Activated CD4-positive, CD25-positive, alpha-beta regulatory T cell treated with anti-CD3 and anti-CD28 coated beads, Interleukin-2, amount 50 U/mL, for 16 hours (primary cell): Measurements from ENCODE around the gene KLF15.

ENCODE experiments used
- DNase-seq: peaks from one replicate; pipeline ENCODE4 v3.0.0-alpha.2; 2020; ENCODE audit warnings: low read depth, low spot score

Gene KLF15

GRCh38 chr3:126320517-126321293 is 36.5 kb downstream of the KLF15 start:
- DNase-seq = no peak

- no peak for DNase-seq
Measured at GRCh38 chr3:126319701-126320295, 37.4 kb downstream of the KLF15 start.

GRCh38 chr3:126317029-126317996 is 39.9 kb downstream of the KLF15 start:
- DNase-seq = no peak

GRCh38 chr3:126316501-126316939 is 40.7 kb downstream of the KLF15 start:
- no peak for DNase-seq

GRCh38 chr3:126316031-126316461 is 41.2 kb downstream of the KLF15 start:
- DNase-seq = no peak

GRCh38 chr3:126314790-126315658 is 42.2 kb downstream of the KLF15 start:
- no peak for DNase-seq

GRCh38 chr3:126314305-126314789 is 42.9 kb downstream of the KLF15 start:
- DNase-seq = no peak

- no peak for DNase-seq
Measured at GRCh38 chr3:126313580-126314304, 43.5 kb downstream of the KLF15 start.

GRCh38 chr3:126313166-126313565 is 44.0 kb downstream of the KLF15 start:
- DNase-seq = no peak

- DNase-seq = no peak
Measured at GRCh38 chr3:126312341-126312740, 44.9 kb downstream of the KLF15 start.

GRCh38 chr3:126311338-126311978 is 45.8 kb downstream of the KLF15 start:
- DNase-seq = no peak

- DNase-seq = no peak
Measured at GRCh38 chr3:126310816-126311215, 46.4 kb downstream of the KLF15 start.

GRCh38 chr3:126309861-126310655 is 47.1 kb downstream of the KLF15 start:
- DNase-seq = no peak

- no peak for DNase-seq
Measured at GRCh38 chr3:126309165-126309564, 48.0 kb downstream of the KLF15 start.

- no peak for DNase-seq
Measured at GRCh38 chr3:126308394-126309125, 48.6 kb downstream of the KLF15 start.

- DNase-seq = no peak
Measured at GRCh38 chr3:126307591-126308393, 49.4 kb downstream of the KLF15 start.

GRCh38 chr3:126306888-126307482 is 50.2 kb downstream of the KLF15 start:
- DNase-seq = no peak
